ENCODE data around the gene CNTNAP5. TPM values are rescaled to one million over a fixed set of nuclear protein-coding genes. Genes with fewer than 3 reads are reported as not detected.
"Not testable (repeated sequence)": the region's sequence is repeated elsewhere in the genome, so short reads cannot be mapped to it uniquely, and the experiment has no call there.

Gene CNTNAP5
- total RNA-seq, 1 donor from 2014 or later, result not detected

GRCh38 chr2:124325667-124326440 is 300.8 kb downstream of the CNTNAP5 start:
- Mint-ChIP-seq H3K36me3 (ENCODE audit: low read depth) (no peaks in the 10 kb centered on the region), H3K27ac (no peak overlapping the region), H3K4me3 (ENCODE audit: low read depth) (no peak overlapping the region), H3K27me3 (ENCODE audit: low read depth) (no peaks in the 10 kb centered on the region), H3K4me1 (ENCODE audit: low read depth) (no peaks in the 10 kb centered on the region), H3K9me3 (peaks cover 16% of the 10 kb centered on the region)
- intact Hi-C loops (cut with micrococcal nuclease), result no loop called here
- DNase-seq (ENCODE audit: low spot score), result no peak

GRCh38 chr2:124327303-124327702 is 302.2 kb downstream of the CNTNAP5 start:
- Mint-ChIP-seq H3K27me3 (ENCODE audit: low read depth) (no peaks in the 10 kb centered on the region), H3K9me3 (peaks cover 14% of the 10 kb centered on the region), H3K27ac (no peak overlapping the region), H3K4me1 (ENCODE audit: low read depth) (no peaks in the 10 kb centered on the region), H3K4me3 (ENCODE audit: low read depth) (no peak overlapping the region), H3K36me3 (ENCODE audit: low read depth) (no peaks in the 10 kb centered on the region)
- intact Hi-C loops (cut with micrococcal nuclease), result no loop called here
- no peak for DNase-seq (ENCODE audit: low spot score)

- intact Hi-C loops (cut with micrococcal nuclease), result no loop called here
- DNase-seq (ENCODE audit: low spot score), result no peak
- Mint-ChIP-seq H3K36me3 (ENCODE audit: low read depth) (no peaks in the 10 kb centered on the region), H3K4me3 (ENCODE audit: low read depth) (no peak overlapping the region), H3K27me3 (ENCODE audit: low read depth) (no peaks in the 10 kb centered on the region), H3K9me3 (peaks cover 14% of the 10 kb centered on the region), H3K4me1 (ENCODE audit: low read depth) (no peaks in the 10 kb centered on the region), H3K27ac (no peak overlapping the region)
Measured at GRCh38 chr2:124328397-124328796, 303.3 kb downstream of the CNTNAP5 start.

- DNase-seq (ENCODE audit: low spot score), result no peak
- H3K27me3 Mint-ChIP-seq (ENCODE audit: low read depth), result no peaks in the 10 kb centered on the region
- no peak overlapping the region for H3K4me3 Mint-ChIP-seq (ENCODE audit: low read depth)
- H3K27ac Mint-ChIP-seq, result no peak overlapping the region
- intact Hi-C loops (cut with micrococcal nuclease), result no loop called here
- no peaks in the 10 kb centered on the region for H3K4me1 Mint-ChIP-seq (ENCODE audit: low read depth)
- H3K36me3 Mint-ChIP-seq (ENCODE audit: low read depth), result no peaks in the 10 kb centered on the region
- H3K9me3 Mint-ChIP-seq, result peaks cover 15% of the 10 kb centered on the region
Measured at GRCh38 chr2:124333784-124334183, 308.7 kb downstream of the CNTNAP5 start.

GRCh38 chr2:124335058-124335457 is 310.0 kb downstream of the CNTNAP5 start:
- no peak for DNase-seq (ENCODE audit: low spot score)
- H3K4me1 Mint-ChIP-seq (ENCODE audit: low read depth), result no peaks in the 10 kb centered on the region
- H3K9me3 Mint-ChIP-seq, result peaks cover 21% of the 10 kb centered on the region
- no peaks in the 10 kb centered on the region for H3K36me3 Mint-ChIP-seq (ENCODE audit: low read depth)
- no peaks in the 10 kb centered on the region for H3K27me3 Mint-ChIP-seq (ENCODE audit: low read depth)
- intact Hi-C loops (cut with micrococcal nuclease), result no loop called here
- no peak overlapping the region for H3K27ac Mint-ChIP-seq
- no peak overlapping the region for H3K4me3 Mint-ChIP-seq (ENCODE audit: low read depth)

GRCh38 chr2:124339709-124340108 is 314.6 kb downstream of the CNTNAP5 start:
- no peaks in the 10 kb centered on the region for H3K36me3 Mint-ChIP-seq (ENCODE audit: low read depth)
- no peak overlapping the region for H3K4me3 Mint-ChIP-seq (ENCODE audit: low read depth)
- peaks cover 24% of the 10 kb centered on the region for H3K9me3 Mint-ChIP-seq
- no peak overlapping the region for H3K27ac Mint-ChIP-seq
- no peak for DNase-seq (ENCODE audit: low spot score)
- no peaks in the 10 kb centered on the region for H3K4me1 Mint-ChIP-seq (ENCODE audit: low read depth)
- intact Hi-C loops (cut with micrococcal nuclease), result no loop called here
- no peaks in the 10 kb centered on the region for H3K27me3 Mint-ChIP-seq (ENCODE audit: low read depth)

GRCh38 chr2:124343827-124344498 is 318.9 kb downstream of the CNTNAP5 start:
- Mint-ChIP-seq H3K36me3 (ENCODE audit: low read depth) (no peaks in the 10 kb centered on the region), H3K4me1 (ENCODE audit: low read depth) (no peaks in the 10 kb centered on the region), H3K9me3 (peaks cover 25% of the 10 kb centered on the region), H3K27me3 (ENCODE audit: low read depth) (no peaks in the 10 kb centered on the region), H3K4me3 (ENCODE audit: low read depth) (no peak overlapping the region), H3K27ac (no peak overlapping the region)
- DNase-seq (ENCODE audit: low spot score), result no peak
- intact Hi-C loops (cut with micrococcal nuclease), result no loop called here

GRCh38 chr2:124347209-124347608 is 322.1 kb downstream of the CNTNAP5 start:
- H3K36me3 Mint-ChIP-seq (ENCODE audit: low read depth), result no peaks in the 10 kb centered on the region
- H3K4me1 Mint-ChIP-seq (ENCODE audit: low read depth), result no peaks in the 10 kb centered on the region
- intact Hi-C loops (cut with micrococcal nuclease), result no loop called here
- H3K9me3 Mint-ChIP-seq, result peaks cover 20% of the 10 kb centered on the region
- H3K27me3 Mint-ChIP-seq (ENCODE audit: low read depth), result no peaks in the 10 kb centered on the region
- DNase-seq (ENCODE audit: low spot score), result no peak
- H3K27ac Mint-ChIP-seq, result no peak overlapping the region
- no peak overlapping the region for H3K4me3 Mint-ChIP-seq (ENCODE audit: low read depth)

- Mint-ChIP-seq H3K36me3 (ENCODE audit: low read depth) (no peaks in the 10 kb centered on the region), H3K9me3 (peaks cover 19% of the 10 kb centered on the region), H3K4me3 (ENCODE audit: low read depth) (no peak overlapping the region), H3K4me1 (ENCODE audit: low read depth) (no peaks in the 10 kb centered on the region), H3K27ac (no peak overlapping the region), H3K27me3 (ENCODE audit: low read depth) (no peaks in the 10 kb centered on the region)
- no peak for DNase-seq (ENCODE audit: low spot score)
- intact Hi-C loops (cut with micrococcal nuclease), result no loop called here
Measured at GRCh38 chr2:124353656-124354055, 328.6 kb downstream of the CNTNAP5 start.

- intact Hi-C loops (cut with micrococcal nuclease), result no loop called here
- H3K27me3 Mint-ChIP-seq (ENCODE audit: low read depth), result no peaks in the 10 kb centered on the region
- no peaks in the 10 kb centered on the region for H3K36me3 Mint-ChIP-seq (ENCODE audit: low read depth)
- no peak overlapping the region for H3K4me3 Mint-ChIP-seq (ENCODE audit: low read depth)
- H3K4me1 Mint-ChIP-seq (ENCODE audit: low read depth), result no peaks in the 10 kb centered on the region
- no peak overlapping the region for H3K27ac Mint-ChIP-seq
- DNase-seq (ENCODE audit: low spot score), result no peak
- peaks cover 12% of the 10 kb centered on the region for H3K9me3 Mint-ChIP-seq
Measured at GRCh38 chr2:124354466-124354865, 329.4 kb downstream of the CNTNAP5 start.

- intact Hi-C loops (cut with micrococcal nuclease); H3K36me3 Mint-ChIP-seq (ENCODE audit: low read depth); DNase-seq (ENCODE audit: low spot score); H3K4me3 Mint-ChIP-seq (ENCODE audit: low read depth); H3K27me3 Mint-ChIP-seq (ENCODE audit: low read depth); H3K27ac Mint-ChIP-seq; H3K4me1 Mint-ChIP-seq (ENCODE audit: low read depth): not testable (repeated sequence)
- peaks cover 28% of the 10 kb centered on the region for H3K9me3 Mint-ChIP-seq
Measured at GRCh38 chr2:124361966-124362365, 336.9 kb downstream of the CNTNAP5 start.

- no peaks in the 10 kb centered on the region for H3K4me1 Mint-ChIP-seq (ENCODE audit: low read depth)
- no peaks in the 10 kb centered on the region for H3K36me3 Mint-ChIP-seq (ENCODE audit: low read depth)
- H3K9me3 Mint-ChIP-seq, result peaks cover 41% of the 10 kb centered on the region
- H3K27me3 Mint-ChIP-seq (ENCODE audit: low read depth), result no peaks in the 10 kb centered on the region
- DNase-seq (ENCODE audit: low spot score), result no peak
- H3K27ac Mint-ChIP-seq, result no peak overlapping the region
- H3K4me3 Mint-ChIP-seq (ENCODE audit: low read depth), result no peak overlapping the region
- intact Hi-C loops (cut with micrococcal nuclease), result no loop called here
Measured at GRCh38 chr2:124369181-124369580, 344.1 kb downstream of the CNTNAP5 start.

- Mint-ChIP-seq H3K4me1 (ENCODE audit: low read depth) (no peaks in the 10 kb centered on the region), H3K27me3 (ENCODE audit: low read depth) (no peaks in the 10 kb centered on the region), H3K27ac (no peak overlapping the region), H3K36me3 (ENCODE audit: low read depth) (no peaks in the 10 kb centered on the region), H3K4me3 (ENCODE audit: low read depth) (no peak overlapping the region), H3K9me3 (peaks cover 12% of the 10 kb centered on the region)
- DNase-seq (ENCODE audit: low spot score), result no peak
- intact Hi-C loops (cut with micrococcal nuclease), result no loop called here
Measured at GRCh38 chr2:124380221-124380749, 355.2 kb downstream of the CNTNAP5 start.
